Posterior vena cava (tissue), 2 donors: Measurements from ENCODE around the gene DUSP7. TPM values are rescaled to one million over a fixed set of nuclear protein-coding genes. Genes with fewer than 3 reads are reported as not detected.

Experiments used
- DNase-seq: peaks from one replicate; pipeline ENCODE4 v3.0.0-alpha.2; 2020; ENCODE audit warnings: low spot score
- intact Hi-C, 2 donors: fragments of 100-400 bp; cut with DNase I; formaldehyde crosslinking; loops; one replicate each; pipeline versions ENCODE4 v1.14.1 to v1.14.2; 2022 to 2023
- total RNA-seq, 2 donors: library from RNA; stranded (reverse); fragmentation: NEBNext Ultra II Directional; extraction: Animal tissue kit (Norgen Biotek cat#: 25700); gene quantifications; one replicate each; pipeline ENCODE4 v1.2.1, GENCODE V29; 2021
- donor health status: DM: yes; HTN: yes; CAD: no.
- donor health status: DM: yes; HTN: yes; CAD: no.

DUSP7 gene
- total RNA-seq, 2 donors from 2014 or later, result 29.9 to 36.4 TPM

DNA sequence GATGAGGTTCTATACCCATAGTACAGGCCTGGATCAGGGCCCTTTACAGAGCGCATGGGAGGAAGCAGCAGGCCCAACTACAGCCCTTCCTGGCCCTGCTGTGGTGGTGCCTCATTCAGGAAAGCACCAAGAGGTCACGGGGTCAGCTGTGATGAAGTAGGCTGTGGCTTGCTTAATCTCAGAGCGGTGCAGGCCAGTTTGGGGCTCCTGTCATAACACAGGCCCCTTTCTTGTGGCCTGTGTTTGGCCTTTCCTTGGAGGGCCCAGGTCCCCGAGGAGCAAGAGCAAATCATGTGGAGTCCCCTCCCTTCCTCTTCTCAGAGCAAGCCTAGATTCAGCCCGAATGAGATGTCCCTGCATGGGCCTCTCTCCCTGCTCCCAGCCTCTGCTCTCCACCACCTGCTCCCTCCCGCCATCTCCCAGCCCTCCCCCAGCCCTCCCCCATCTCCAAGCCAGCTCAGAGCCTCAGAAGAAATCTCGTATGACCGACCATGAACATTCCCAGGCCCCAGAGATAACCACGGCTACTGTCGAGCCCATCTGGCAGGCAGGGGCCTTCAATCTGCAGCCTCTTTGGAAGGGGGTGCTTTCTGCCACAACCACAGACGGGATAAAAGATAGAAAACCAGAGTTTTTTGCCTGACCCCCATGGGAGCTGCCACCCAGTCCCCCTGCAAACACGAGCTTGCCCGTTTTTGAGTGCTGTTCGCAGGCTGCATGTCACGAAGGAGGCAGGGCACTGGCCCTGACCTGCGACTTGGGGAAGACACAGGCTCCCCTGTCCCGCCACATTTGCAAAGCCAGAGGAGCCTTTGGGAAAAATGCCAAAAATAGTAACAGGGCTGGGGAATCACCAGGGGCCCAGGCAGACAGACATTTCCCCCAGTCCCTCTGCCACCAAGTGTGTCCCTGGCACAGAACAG, 32.3 kb upstream of the DUSP7 start:
- DNase-seq, result peak; percentile 94
- intact Hi-C loops, result no loop called here

DNA sequence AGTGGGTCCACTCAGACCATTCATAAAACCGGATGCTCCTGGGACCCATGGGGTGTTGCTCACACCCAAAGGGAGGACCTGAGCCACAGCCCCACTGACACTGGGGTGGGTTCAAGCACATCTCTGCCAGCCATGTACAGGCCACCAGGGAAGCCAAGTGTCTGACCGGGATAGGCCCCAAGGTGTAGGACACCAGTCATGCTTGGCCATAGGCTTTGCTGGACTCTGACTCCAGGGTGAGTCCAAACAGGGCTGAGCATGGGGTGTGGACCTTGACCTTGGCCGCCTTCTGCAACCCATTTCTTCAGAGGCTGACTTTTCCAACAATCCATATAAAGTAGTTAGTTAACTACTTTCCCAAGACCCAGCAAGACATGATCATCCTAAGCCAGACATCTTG, 31.4 kb upstream of the DUSP7 start:
- intact Hi-C loops, result no loop called here
- DNase-seq, result peak; percentile 82

DNA sequence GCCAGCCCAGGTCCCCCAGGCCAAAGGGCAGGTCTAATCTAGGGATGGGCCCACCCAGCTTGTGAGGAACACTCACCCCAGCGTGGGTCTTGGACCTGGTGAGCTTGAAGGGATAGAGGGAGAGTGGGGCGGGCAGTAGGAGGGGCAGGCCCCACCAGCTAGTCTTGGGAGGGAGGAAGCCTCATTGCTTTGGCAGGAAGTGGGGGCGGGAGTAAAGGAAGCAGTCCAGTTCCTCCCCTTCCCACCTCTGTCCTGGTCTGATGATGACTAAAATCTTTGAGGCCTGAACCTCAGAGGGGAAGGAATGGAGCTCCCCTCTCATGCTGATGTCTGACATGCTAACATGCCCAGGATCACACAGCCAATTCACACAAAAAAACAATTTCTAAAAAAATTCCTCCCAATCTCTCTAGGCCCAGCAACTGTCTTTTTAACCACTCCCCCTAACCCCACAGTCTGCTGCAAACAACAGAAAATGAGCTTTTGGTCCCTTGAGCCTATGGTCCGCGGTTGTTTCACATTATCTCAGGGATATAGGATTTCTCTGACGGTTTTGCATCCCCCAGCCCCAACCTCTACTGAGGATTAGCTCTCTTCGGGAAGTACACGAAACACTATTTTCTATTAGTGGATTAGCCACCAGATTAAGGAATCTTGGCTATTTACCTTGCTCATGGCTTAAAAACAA, 30.7 kb upstream of the DUSP7 start:
- DNase-seq, result peak; percentile 80
- intact Hi-C loops, result no loop called here

DNA sequence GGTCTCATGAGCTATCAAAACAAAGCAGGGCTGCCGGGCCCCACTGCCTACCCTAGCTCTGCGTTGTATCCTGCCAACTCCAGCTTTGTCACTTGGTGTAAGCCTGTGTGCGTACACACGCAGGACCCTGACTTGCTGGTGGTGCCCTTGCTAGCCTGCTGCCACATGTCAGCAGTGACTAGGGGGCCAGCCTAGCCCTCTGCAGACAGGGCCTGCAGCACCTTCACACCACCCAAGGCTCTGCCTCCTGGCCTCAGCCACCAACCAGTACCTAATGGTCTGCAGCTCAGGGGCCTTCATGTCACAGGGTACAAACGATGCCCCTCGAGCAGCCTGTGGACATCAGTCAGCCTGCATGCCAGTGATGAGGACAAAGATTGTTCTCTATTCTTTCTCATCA, 30.1 kb upstream of the DUSP7 start:
- intact Hi-C loops, result no loop called here
- DNase-seq, result peak; percentile 55

DNA sequence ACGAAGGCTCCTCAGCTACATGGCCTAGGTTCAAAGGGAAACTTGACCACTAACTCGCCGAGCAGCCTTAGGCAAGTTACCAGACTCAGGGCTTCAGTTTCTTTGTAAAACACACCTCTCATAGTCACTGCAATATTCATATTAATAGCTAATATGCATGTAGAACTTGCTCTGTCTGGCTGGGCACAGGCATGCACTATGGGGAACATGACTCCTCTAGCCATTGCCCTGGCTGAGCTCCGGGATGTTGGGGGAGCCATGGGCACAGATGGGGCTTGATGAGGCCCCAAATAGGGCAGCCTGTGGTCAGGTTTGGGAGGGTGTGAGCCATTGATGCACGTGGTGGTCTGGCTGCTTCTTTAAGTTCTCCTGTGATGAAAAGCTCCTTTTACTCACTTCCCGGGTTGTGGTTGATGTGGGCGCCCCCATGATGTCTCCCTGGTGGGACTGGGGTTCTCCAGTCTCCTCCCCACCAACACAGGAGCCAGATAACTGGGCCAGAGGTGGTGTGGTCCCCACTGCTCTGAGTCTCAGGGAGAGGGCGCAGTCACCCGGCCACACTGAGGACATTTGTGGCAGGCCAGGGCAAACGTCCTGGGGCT, 29.4 kb upstream of the DUSP7 start:
- intact Hi-C loops, result no loop called here
- peak; percentile 63 for DNase-seq

DNA sequence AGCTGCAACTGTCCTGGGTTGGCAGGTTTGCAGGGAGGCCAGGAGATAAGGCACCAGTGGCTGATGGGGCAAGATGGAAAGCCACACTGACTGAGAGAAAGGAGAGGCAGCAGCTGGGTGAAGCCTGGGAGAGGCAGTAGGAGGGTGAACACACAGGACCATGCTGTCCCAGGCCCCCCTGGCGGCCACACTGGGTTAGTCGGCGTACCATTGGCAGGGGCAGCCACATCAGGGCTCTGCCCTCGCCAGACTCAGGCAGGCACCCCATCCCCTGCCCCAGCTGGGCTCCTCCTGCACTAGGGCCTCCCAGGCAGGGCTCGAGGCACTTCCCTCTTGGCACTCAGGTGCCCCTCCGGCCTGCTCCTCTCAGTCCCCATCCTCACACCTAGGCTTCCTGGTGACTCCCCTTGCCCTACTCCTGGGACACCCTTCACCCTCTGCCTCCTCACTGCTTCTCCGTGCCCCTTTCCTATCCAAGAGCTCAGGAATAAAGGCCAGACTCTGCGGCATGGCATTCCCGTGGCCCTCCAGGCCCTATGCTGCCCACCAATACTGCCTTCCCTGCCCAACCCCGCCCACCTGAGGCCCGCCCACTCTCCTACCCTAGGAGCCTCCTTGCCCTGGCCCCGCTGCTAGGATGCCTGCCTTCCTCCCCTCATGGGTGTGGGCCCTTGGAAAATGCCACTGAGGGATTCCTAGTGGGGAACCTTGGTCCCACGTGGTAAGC, 28.7 kb upstream of the DUSP7 start:
- peak; percentile 69 for DNase-seq
- intact Hi-C loops, result no loop called here

DNA sequence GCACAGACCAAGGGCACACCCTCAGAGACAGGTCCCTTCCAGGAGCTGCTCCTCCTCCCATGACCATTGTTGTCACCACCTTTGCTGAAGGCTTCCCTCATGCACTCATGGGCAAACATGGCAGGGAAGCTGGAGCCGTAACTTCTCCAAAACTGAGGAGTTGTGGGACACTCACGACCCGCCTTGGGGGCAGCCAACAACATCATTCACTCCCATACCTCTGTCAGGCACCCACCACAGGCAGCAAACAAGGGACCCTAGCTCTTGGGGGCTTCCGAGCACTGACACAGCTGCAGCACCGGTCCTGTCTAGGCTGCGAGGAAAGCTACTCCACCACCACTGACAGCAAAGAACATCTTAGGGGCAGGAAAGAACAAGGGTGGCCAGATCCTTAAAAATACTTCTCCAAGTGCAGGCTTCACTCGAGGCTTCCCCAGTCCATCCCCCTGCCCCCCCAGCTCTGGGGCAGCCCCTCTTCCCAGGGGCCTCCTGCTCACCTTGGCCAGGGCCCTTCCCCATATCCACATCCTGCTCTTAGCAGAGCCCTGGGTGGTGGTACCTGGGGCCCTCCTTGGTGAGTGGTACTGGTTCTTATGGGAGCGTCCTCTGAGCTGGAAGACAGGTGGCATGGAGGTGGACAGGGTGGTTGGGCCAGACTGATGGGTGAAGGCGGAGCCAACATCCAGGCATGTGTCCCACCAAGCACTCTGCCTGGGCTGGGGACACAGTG, 28.0 kb upstream of the DUSP7 start:
- peak; percentile 59 for DNase-seq
- intact Hi-C loops, result no loop called here

DNA sequence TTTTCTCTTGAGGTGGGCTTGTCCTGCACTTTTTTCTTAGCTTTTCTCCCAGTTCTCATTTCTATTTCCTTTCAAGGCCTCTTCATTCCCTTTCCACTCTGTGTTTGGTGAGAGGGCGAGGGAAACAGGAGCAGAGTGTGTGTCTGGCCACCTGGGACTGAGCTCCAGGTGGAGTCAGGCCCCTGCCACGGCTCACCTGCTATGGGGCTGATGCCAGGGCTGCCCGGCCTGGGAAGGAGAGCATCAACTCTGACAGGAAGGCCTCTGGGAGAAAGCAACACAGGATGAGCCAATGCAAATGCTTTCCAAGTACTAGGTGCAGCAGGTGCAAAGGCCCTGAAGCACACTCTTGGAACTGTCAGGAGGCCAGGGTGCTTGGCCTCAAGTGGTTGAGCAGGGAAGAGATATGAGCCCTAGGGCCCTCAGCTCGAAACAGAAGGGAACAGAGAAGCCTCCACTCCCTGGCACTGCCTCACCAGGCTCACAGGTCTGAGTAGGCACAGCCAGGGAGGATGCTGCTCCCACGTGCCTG, 27.3 kb upstream of the DUSP7 start:
- DNase-seq, result peak; percentile 51
- intact Hi-C loops, result no loop called here

DNA sequence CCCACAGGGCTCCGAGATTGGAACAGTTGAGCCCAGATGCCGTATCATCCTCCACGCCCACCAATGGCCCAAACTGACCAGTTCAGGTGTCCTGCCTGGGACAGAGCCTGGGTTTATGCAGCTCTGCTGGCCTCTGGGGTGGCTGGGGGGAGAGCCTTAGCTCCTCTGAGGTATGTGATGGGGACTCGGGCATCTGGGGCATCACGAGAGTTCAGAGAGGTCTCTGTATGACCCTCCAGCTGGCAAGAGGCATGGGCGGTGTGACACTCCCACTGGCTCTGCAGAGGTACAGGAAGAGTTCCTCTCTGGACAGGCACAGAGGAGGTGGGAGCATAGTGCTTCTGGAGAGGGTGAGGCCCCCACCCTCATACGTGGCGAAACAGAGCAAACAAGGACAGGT, 26.6 kb upstream of the DUSP7 start:
- intact Hi-C loops, result no loop called here
- DNase-seq, result peak; percentile 62

DNA sequence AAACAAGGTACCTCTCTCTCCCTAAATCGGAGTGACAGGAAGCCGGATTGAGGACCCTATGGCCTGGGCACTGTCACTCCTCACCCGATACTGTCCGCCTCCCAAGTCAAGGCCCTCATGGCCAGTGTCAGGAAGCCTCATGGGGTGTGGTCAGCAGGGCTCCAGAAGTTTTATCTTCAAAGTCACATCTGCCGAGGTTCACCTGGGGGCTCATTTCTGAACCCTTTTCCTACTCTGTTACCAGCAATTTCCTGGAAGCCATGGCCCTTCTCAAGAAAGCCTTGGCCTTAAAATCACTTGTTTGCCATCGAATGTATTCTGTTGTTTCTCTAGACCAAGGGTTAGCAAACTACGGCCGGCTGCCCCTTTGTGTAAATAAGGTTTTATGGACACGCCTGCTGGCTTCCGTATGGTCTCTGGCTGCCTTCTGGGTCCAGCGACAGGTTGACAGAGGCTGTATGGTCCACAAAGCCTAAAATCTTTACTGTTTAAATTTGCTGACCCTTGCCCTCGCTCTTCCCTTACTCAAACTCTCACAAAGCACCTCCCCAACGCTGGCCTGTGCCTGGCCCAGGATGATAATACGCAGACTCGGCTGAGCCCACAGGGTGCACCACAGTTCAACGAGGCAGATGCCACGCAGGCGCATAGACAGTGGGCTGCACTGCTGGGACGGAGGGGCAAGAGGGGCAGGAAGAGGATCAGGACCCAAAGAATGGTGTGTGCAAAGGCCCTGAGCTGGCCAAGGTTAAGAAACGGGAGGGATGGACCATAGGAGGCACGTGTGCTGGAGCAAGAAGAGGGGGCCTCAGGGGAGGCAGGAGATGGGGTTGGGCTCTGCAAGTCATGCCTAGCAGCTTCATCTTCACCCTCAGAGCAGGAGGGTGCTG, 24.7 kb upstream of the DUSP7 start:
- DNase-seq, result no peak
- intact Hi-C loops, result no loop called here

DNA sequence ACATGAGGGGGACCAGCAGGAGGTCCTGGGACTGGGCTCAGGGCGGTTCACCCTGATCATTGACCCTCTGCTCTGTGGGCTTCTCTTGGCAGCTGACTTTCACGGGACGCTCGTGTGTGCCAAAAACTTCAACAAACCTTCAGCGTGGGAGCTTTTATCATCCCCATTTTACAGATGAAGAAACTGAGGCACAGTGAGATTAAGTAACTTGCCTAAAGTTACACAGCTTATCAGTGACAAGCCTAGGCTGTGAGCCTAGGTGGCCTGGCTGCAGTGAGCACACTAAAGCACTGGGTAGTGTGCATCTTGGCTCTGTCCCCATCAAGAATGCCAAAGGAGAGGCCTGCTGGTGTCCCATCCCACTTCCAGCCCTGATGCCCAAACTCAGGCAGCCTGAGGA, 23.6 kb upstream of the DUSP7 start:
- DNase-seq, result no peak
- intact Hi-C loops, result no loop called here

DNA sequence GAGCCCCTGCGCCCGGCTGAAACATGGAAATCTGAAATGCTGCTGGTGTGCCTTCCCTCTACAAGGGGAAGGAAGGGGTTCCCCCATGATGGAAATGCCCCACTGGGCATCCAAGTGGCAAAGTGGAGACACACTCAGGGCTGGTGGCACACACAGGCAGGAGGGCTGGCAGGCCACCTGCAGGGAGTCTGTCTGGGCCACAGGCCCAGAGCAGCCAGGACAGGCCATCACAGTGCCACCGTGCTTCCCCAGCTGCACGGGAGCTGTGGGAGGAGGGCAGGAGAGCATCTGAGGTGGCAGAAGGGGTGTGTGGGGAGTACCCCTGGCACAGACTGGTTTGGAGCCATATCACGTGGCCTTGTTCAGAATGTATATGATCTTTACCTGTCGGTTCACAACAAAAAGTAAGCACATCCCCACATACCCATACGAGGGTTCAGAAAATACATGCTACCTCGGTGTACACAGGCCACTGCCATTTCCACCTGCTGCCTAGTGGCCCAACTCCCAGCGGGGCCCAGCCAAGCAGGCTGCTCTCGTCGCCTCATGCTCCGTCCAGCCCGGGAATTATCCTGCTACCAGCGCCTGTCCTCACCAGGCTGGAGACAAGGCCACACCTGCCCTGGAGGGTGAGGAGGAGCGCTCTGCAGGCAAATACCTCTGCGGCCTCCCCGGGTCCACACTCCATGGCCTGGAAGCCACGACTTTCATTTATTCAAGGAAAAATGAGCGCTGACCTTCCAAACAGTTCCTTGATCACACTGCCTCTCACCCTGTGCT, 22.6 kb upstream of the DUSP7 start:
- intact Hi-C loops, result no loop called here
- DNase-seq, result no peak

DNA sequence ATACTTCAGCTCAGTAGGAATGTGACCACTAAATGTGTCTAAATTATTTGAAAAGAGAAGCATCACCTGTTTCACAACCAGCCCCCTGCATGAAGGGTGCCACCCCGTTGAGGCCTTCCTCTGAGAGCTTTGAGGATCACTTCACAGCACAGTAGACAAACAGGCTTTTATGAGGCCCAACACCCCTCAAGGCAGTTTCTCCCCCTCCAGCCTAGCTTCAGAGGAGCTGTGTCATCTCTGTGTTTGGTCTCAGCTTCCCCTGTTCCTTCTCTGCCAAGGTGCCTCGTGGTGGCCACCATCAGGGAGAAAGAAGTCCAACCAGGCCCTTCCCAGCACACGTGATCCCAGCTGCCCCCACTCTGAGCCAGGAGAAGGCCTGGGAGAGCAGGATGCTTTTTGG, 21.6 kb upstream of the DUSP7 start:
- DNase-seq, result no peak
- intact Hi-C loops, result no loop called here

DNA sequence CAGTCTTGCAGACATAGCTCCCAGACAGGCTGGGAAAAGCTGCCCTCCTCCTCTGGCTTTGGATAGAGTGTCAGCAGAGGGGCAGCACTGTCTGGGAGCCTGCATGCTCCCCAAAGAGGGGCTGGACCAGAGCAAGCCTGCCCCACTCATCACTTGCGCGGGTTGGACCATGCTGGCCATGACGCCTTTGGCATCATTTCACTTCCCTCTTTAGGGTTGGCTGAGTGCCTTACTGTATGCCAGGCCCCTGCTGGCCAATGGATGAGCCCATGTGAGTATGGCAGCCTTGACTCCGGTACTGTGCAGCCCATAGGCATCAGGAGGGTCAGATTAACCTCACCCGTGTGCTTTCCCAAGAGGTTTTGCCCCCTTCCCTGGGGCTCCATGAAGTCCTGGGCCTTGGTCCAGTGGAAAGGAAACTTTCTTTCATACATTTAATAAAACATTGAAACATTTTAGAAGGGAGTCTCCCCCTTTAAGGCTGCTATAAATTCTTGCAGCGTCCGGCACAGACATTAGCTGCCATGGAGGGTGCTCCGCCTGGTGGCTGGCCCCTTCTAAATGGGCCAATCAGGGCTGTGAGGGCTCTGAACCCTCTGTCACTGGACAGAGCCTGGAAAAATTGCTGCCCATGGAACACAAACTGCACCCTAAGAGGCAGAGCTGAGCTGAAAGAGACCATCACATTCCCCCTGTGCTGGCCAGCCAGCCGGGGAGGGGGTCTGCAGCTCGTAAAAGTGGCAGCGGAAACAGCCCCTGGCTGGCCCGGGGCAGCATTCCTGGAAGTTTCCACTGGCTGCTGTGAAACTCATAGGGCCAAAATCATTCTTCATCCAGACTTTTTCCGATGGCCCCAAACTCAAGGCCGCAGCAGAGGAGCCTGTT, 20.8 kb upstream of the DUSP7 start:
- DNase-seq, result no peak
- intact Hi-C loops, result no loop called here

DNA sequence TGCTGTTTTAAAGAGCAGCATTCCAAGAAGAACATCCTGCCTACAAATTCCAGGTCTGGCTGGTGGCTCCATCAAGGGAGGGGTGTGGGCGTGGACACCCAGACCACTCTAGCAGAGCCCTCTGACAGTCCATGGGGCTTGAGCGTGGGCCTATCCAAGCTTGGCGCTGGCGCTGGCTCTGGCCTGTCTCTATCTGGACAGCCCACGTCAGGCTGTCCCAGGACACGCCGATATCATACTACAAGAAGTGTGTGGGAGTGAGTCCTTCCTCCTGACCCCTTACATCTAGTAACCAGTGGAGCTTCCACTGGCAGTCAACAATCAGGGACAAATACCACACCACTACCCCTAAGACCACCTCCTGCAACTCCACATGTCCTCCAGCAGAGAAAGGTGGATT, 17.1 kb upstream of the DUSP7 start:
- intact Hi-C loops, result no loop called here
- DNase-seq, result no peak

DNA sequence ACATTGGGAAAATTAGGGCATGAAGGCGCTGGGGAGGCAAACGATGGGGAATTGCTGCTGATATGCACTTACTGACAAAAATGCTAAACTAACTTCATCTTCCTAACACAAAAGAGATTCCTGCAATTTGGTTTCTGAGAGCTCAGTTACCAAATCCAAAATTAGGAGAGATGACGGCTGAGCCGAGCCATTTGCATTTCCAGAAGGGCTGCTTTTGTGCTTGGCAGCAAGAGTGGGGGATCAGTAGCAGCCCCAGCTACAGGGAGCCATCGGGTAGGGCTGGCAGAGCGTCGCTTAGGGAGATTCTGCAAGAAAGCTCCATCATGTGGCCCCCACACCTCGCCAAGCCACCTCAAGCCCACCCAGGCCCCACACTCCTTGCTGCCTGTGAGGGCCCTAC, 16.1 kb upstream of the DUSP7 start:
- DNase-seq, result no peak
- intact Hi-C loops, result no loop called here
